ENCODE data around the gene TNFAIP8L3. TPM values are rescaled to one million over a fixed set of nuclear protein-coding genes. Genes with fewer than 3 reads are reported as not detected.

Gene TNFAIP8L3
- total and polyA plus RNA-seq, 9 of the 15 experiments (the other 6 are each of a cell fraction or from before 2014, with no cell fraction given), result 0.13 TPM; not detected in 8

DNA sequence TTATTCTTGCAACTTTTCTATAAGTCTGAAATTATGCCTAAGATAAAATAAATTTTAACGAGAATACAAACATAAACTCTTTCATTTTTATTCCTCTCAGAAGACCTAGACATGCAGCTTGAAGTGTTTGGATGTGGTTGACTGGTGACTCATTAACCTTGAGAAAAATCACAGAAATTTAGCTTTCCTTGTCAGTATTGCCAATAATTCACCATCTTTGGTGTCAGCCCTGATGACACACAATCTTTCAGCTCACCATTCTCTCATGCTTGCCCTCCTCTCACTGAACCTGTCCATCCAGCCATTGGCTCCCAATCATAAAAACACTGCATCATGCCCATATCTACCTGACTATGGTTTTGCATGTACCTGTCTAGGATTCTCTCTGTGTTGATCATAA is 22.6 kb upstream of the TNFAIP8L3 start (continued):
- TF ChIP-seq ZNF830 (CRISPR knock-in tag; IDR thresholded peaks at IDR 0.05) (no peak), MCM5 (IDR thresholded peaks at IDR 0.05; ENCODE audit: low read depth) (no peak)

DNA sequence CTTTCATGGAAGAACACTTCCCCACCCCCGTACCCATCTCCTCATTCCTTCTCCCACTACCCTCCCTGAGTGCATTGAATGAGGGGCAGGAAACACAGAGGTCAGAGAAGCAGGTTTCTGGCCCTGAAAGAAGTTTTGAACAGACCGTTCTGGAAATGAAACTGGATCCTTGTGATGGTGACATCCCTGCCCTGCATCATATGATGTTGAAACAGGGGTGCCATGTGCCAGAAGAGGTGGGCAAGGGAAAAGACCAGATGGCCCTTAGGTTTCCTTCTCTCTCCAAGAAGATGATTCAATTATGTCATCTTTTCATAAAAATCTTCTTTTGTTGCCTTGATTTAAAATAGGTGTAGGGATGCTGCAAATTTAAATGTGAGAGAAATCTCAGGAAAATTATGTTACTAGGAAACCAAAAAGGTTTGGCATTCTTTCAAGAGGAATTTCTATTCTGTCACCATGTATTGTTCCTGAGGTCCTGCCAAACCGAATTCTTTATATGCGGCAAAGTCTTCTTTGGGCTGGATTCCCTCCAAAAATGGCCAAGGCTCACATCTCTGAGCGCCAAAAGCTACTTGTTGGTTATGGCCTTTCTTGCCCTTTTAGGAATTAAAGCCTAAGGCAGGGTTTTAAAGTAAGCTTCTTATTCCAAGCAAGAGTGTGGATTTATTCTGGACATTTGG is 19.9 kb upstream of the TNFAIP8L3 start:
- ATAC-seq (no peak), DNase-seq (ENCODE audit: extremely low read depth in 1 of 4, low spot score in 3 of 4) (no peak), FAIRE-seq (no peak)
- H3K4me3 ChIP-seq, result no peak overlapping the region
- ChIA-PET CTCF (ENCODE audit: low intra/inter-chr PET ratio) (no interaction called here), POLR2A (interaction anchor here (1.1 kb wide), 1 partner anchor 14 kb away, joined by 3 read pairs; no protein-coding TSS in a partner anchor)
- peaks cover 11% of the 10 kb centered on the region for H4K20me1 ChIP-seq (replicated peaks; ENCODE audit: control insufficient read depth, insufficient read depth, low read length)
- no peaks in the 10 kb centered on the region for H3K9me3 ChIP-seq (replicated peaks; ENCODE audit: control insufficient read depth, insufficient read depth, low read depth, low read length)
- H3K36me3 ChIP-seq (ENCODE audit: control insufficient read depth, insufficient read depth, low read length), result no peaks in the 10 kb centered on the region
- no peak overlapping the region for H3K27ac ChIP-seq (ENCODE audit: extremely low read depth, low read depth, low read length)
- intact Hi-C loops (cut with micrococcal nuclease) (no loop called here), in situ Hi-C loops (cut with MboI) (no loop called here)
- H3K27me3 ChIP-seq (ENCODE audit: control insufficient read depth in 2 of 2, insufficient read depth in 2 of 2, low read length in 2 of 2), result peaks cover 2 to 36% of the 10 kb centered on the region in 2 experiments; a peak in 4 of 5 replicates
- H3K9me1 ChIP-seq (ENCODE audit: control insufficient read depth, insufficient read depth, low read length), result no peaks in the 10 kb centered on the region
- WGBS (ENCODE audit: insufficient coverage, low coverage, missing lambda C conversion rate), result 10% methylated on average over 5 of the region's 5 CpGs
- H3K4me1 ChIP-seq (replicated peaks in 1 of 2; ENCODE audit: control insufficient read depth in 2 of 2, insufficient read depth in 2 of 2, low read length in 2 of 2), result no peaks in the 10 kb centered on the region
- H3K9ac ChIP-seq (ENCODE audit: insufficient read depth in 1 of 2, low read depth in 2 of 2, low read length in 2 of 2), result no peak overlapping the region
- no peak overlapping the region for H3K4me2 ChIP-seq (ENCODE audit: insufficient read depth, low read length)
- TF ChIP-seq ZNF217 (CRISPR knock-in tag; IDR thresholded peaks at IDR 0.05) (no peak), MAFG (tag; conservative IDR thresholded peaks at IDR 0.05) (no peak), MEIS2 (IDR thresholded peaks at IDR 0.05; ENCODE audit: partially characterized antibody) (no peak), PHF20 (IDR thresholded peaks at IDR 0.05; ENCODE audit: partially characterized antibody) (no peak), RNF2 (IDR thresholded peaks at IDR 0.05) (no peak), ZNF512 (tag; IDR thresholded peaks at IDR 0.05) (no peak), KLF1 (tag; IDR thresholded peaks at IDR 0.05) (no peak)
- no peaks in the 10 kb centered on the region for H3K79me2 ChIP-seq (ENCODE audit: control insufficient read depth, insufficient read depth, low read length)
- no peak overlapping the region for H2AFZ ChIP-seq (ENCODE audit: low read depth, low read length)
- no TSS peak for BruUV-seq (replicated peaks)

Data from K562 (cell line).